ENCODE measurements around the gene COX4I1. TPM values are rescaled to one million over a fixed set of nuclear protein-coding genes. Genes with fewer than 3 reads are reported as not detected.

COX4I1 gene
- total and polyA plus RNA-seq, 9 of the 15 experiments (the other 6 are each of a cell fraction or from before 2014, with no cell fraction given) = 651 to 2,356 (median 1,032) TPM

DNA sequence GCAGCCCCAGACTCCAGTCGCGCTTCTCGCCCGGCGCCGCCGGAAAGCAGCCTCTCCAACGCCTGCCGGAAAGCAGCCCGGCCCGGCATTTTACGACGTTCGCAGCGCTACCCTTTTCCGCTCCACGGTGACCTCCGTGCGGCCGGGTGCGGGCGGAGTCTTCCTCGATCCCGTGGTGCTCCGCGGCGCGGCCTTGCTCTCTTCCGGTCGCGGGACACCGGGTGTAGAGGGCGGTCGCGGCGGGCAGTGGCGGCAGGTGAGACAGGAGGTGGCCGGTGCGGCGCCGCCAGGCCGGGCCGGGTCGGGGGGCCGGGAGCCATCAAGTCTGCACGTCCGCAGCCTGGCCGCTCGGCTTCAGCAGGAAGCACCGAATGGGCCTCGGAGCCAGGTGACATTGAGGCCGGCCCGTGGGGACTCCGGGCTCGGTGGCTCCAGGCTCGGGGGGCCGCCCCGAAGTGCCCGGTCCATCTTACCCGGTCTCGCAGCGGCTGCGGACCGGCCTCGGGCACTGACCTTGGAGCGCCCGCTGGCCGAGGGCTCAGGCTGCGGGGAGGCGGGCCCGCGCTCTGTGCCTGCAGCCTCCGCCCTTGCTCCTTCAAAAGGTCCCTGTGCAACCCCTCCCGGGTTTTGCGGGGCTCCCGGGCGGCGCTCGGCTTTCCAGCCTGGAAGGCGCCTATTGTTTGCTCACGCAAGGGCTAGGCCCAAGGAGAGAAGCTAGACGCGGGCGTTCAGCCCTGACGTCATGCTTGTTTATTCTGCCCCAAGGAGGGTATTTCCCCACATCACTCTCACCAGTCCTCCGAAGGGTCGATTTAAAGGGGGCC lies at the start of gene COX4I1, which contains the start of gene EMC8 (continued):
- TF ChIP-seq CUX1 (CRISPR knock-in tag; IDR thresholded peaks at IDR 0.05) (no peak), ZNF124 (CRISPR knock-in tag; IDR thresholded peaks at IDR 0.05) (no peak), ZBTB8A (IDR thresholded peaks at IDR 0.05; ENCODE audit: partially characterized antibody) (no peak), CREB1 (IDR thresholded peaks at IDR 0.05) (peak; percentile 59), CREB1 (CRISPR knock-in tag; IDR thresholded peaks at IDR 0.05) (peak; percentile 26), ZNF121 (CRISPR knock-in tag; conservative IDR thresholded peaks at IDR 0.05) (no peak), CBFB (CRISPR knock-in tag; IDR thresholded peaks at IDR 0.05) (peak; percentile 66; the same call in 1 of the 2 replicates), TAF9B (IDR thresholded peaks at IDR 0.05; ENCODE audit: partially characterized antibody) (peak; percentile 69), TFAP4 (CRISPR knock-in tag; IDR thresholded peaks at IDR 0.05; ENCODE audit: borderline replicate concordance) (peak; percentile 74; the same call in 1 of the 2 replicates), MAX (CRISPR knock-in tag; IDR thresholded peaks at IDR 0.05) (peak; percentile 53; the same call in 1 of the 2 replicates), ARID1B (IDR thresholded peaks at IDR 0.05) (no peak), MIER1 (IDR thresholded peaks at IDR 0.05; ENCODE audit: low read depth) (no peak)
- TF ChIP-seq, protein P1, sequence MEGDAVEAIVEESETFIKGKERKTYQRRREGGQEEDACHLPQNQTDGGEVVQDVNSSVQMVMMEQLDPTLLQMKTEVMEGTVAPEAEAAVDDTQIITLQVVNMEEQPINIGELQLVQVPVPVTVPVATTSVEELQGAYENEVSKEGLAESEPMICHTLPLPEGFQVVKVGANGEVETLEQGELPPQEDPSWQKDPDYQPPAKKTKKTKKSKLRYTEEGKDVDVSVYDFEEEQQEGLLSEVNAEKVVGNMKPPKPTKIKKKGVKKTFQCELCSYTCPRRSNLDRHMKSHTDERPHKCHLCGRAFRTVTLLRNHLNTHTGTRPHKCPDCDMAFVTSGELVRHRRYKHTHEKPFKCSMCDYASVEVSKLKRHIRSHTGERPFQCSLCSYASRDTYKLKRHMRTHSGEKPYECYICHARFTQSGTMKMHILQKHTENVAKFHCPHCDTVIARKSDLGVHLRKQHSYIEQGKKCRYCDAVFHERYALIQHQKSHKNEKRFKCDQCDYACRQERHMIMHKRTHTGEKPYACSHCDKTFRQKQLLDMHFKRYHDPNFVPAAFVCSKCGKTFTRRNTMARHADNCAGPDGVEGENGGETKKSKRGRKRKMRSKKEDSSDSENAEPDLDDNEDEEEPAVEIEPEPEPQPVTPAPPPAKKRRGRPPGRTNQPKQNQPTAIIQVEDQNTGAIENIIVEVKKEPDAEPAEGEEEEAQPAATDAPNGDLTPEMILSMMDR (IDR thresholded peaks at IDR 0.05 in 2 of 3, conservative IDR thresholded peaks at IDR 0.05 in 1 of 3; ENCODE audit: insufficient read depth in 2 of 3, low read depth in 1 of 3, low read length in 3 of 3) = no peak
- TF ChIP-seq, protein P2, sequence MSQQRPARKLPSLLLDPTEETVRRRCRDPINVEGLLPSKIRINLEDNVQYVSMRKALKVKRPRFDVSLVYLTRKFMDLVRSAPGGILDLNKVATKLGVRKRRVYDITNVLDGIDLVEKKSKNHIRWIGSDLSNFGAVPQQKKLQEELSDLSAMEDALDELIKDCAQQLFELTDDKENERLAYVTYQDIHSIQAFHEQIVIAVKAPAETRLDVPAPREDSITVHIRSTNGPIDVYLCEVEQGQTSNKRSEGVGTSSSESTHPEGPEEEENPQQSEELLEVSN (IDR thresholded peaks at IDR 0.05; ENCODE audit: borderline replicate concordance in 1 of 2, extremely low read depth in 1 of 2, insufficient read depth in 1 of 2, insufficient read length in 1 of 2, low read depth in 1 of 2, low read length in 1 of 2, poor library complexity in 1 of 2, severe bottlenecking in 1 of 2) = peak in 1 of 2 experiments; percentile 30
- TF ChIP-seq, protein P3, sequence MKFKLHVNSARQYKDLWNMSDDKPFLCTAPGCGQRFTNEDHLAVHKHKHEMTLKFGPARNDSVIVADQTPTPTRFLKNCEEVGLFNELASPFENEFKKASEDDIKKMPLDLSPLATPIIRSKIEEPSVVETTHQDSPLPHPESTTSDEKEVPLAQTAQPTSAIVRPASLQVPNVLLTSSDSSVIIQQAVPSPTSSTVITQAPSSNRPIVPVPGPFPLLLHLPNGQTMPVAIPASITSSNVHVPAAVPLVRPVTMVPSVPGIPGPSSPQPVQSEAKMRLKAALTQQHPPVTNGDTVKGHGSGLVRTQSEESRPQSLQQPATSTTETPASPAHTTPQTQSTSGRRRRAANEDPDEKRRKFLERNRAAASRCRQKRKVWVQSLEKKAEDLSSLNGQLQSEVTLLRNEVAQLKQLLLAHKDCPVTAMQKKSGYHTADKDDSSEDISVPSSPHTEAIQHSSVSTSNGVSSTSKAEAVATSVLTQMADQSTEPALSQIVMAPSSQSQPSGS (CRISPR knock-in tag; IDR thresholded peaks at IDR 0.05) = no peak
